OCI-LY1 (cell line): Measurements from ENCODE around the gene FGF3.

Source experiments
- H2AFZ ChIP-seq: fragments of 200-600 bp; sonication (generic), shearing (Covaris generic); 2 replicates; pipeline ENCODE4 v1.6.0; 2014; ENCODE audit warnings: antibody characterized with exemption, mild to moderate bottlenecking, low read length
- H3F3A ChIP-seq: fragments of 200-600 bp; sonication (generic), shearing (Covaris generic); 2 replicates; pipeline ENCODE4 v1.6.0; 2014; ENCODE audit warnings: mild to moderate bottlenecking, antibody characterized with exemption, low read length, moderate library complexity; ENCODE audit not compliant: insufficient read depth
- H3K27ac ChIP-seq: fragments of 200-600 bp; sonication (generic); 2 replicates; pipeline ENCODE4 v1.5.1; 2014; ENCODE audit warnings: low read length, mixed run types, mild to moderate bottlenecking, low read depth; ENCODE audit not compliant: poor library complexity, severe bottlenecking
- H3K27me3 ChIP-seq: fragments of 200-600 bp; sonication (generic); 2 replicates; pipeline ENCODE4 v1.6.0; 2014; ENCODE audit warnings: antibody characterized with exemption, mild to moderate bottlenecking, low read length, moderate library complexity; ENCODE audit not compliant: insufficient read depth
- H3K36me3 ChIP-seq: fragments of 200-600 bp; sonication (generic); 2 replicates; pipeline ENCODE4 v1.6.1; 2014; ENCODE audit warnings: mild to moderate bottlenecking, antibody characterized with exemption, low read length, moderate library complexity, mixed read lengths; ENCODE audit not compliant: insufficient read depth
- H3K4me1 ChIP-seq: fragments of 200-600 bp; sonication (generic); 2 replicates; pipeline ENCODE4 v1.5.1; 2014; ENCODE audit warnings: mild to moderate bottlenecking, low read length, moderate library complexity; ENCODE audit not compliant: insufficient read depth, severe bottlenecking
- H3K4me2 ChIP-seq: fragments of 200-600 bp; sonication (generic), shearing (Covaris generic); 2 replicates; pipeline ENCODE4 v1.6.1; 2014; ENCODE audit warnings: low read length
- H3K4me3 ChIP-seq: fragments of 200-600 bp; sonication (generic); 2 replicates; pipeline ENCODE4 v1.5.1; 2014; ENCODE audit warnings: low read length, low read depth, mild to moderate bottlenecking, mixed read lengths; ENCODE audit not compliant: poor library complexity, severe bottlenecking
- H3K79me2 ChIP-seq: fragments of 200-600 bp; shearing (Covaris generic); 2 replicates; pipeline ENCODE4 v1.6.1; 2016; ENCODE audit warnings: mixed run types, low read length, mixed read lengths; ENCODE audit not compliant: insufficient read depth
- H3K9ac ChIP-seq: fragments of 200-600 bp; sonication (generic), shearing (Covaris generic); 2 replicates; pipeline ENCODE4 v1.6.1; 2014; ENCODE audit warnings: mild to moderate bottlenecking, low read length, mixed read lengths
- H3K9me2 ChIP-seq: fragments of 200-600 bp; sonication (generic), shearing (Covaris generic); 2 replicates; pipeline ENCODE4 v1.6.1; 2014; ENCODE audit warnings: low read depth, mild to moderate bottlenecking, low read length, mixed read lengths
- H3K9me3 ChIP-seq: fragments of 200-600 bp; shearing (Covaris generic); 2 replicates; pipeline ENCODE4 v1.6.1; 2014; ENCODE audit warnings: low read length, mixed read lengths
- H4K20me1 ChIP-seq: fragments of 200-600 bp; sonication (generic), shearing (Covaris generic); 2 replicates; pipeline ENCODE4 v1.6.0; 2016; ENCODE audit warnings: mild to moderate bottlenecking, low read length; ENCODE audit not compliant: insufficient read depth
- CTCF ChIP-seq: fragments of 200-600 bp; sonication (generic), shearing (Covaris generic); IDR thresholded peaks from 2 replicates; pipeline ENCODE4 v1.5.1; 2017; ENCODE audit warnings: mild to moderate bottlenecking, antibody characterized with exemption, low read length, moderate library complexity, mixed read lengths
- EZH2 ChIP-seq: fragments of 200-600 bp; sonication (generic), shearing (Covaris generic); IDR thresholded peaks from 2 replicates; pipeline ENCODE4 v1.8.0; 2017; ENCODE audit warnings: borderline replicate concordance, mixed run types, mild to moderate bottlenecking, antibody characterized with exemption, low read length, moderate library complexity, mixed read lengths

Gene FGF3

GRCh38 chr11:69815973-69816372 lies 3.2 kb downstream of the FGF3 start:
- Histone ChIP-seq H3K9me3 (no peaks in the 10 kb centered on the region), H3K36me3 (no peaks in the 10 kb centered on the region), H2AFZ (no peak overlapping the region), H3K4me2 (no peak overlapping the region), H3K27ac (no peak overlapping the region), H3K27me3 (no peaks in the 10 kb centered on the region), H3K9me2 (no peaks in the 10 kb centered on the region), H3F3A (no peaks in the 10 kb centered on the region), H3K9ac (no peak overlapping the region), H3K79me2 (no peaks in the 10 kb centered on the region), H3K4me1 (no peaks in the 10 kb centered on the region), H4K20me1 (no peaks in the 10 kb centered on the region), H3K4me3 (no peak overlapping the region)
- TF ChIP-seq EZH2 = no peak
- TF ChIP-seq CTCF = no peak

GRCh38 chr11:69814902-69815301 lies 4.3 kb downstream of the FGF3 start:
- Histone ChIP-seq H3K4me1 (no peaks in the 10 kb centered on the region), H3K4me3 (no peak overlapping the region), H3F3A (no peaks in the 10 kb centered on the region), H2AFZ (no peak overlapping the region), H3K27me3 (no peaks in the 10 kb centered on the region), H3K36me3 (no peaks in the 10 kb centered on the region), H3K9me3 (no peaks in the 10 kb centered on the region), H3K27ac (no peak overlapping the region), H3K9ac (no peak overlapping the region), H4K20me1 (no peaks in the 10 kb centered on the region), H3K9me2 (no peaks in the 10 kb centered on the region), H3K4me2 (no peak overlapping the region), H3K79me2 (no peaks in the 10 kb centered on the region)
- TF ChIP-seq EZH2 = no peak
- TF ChIP-seq CTCF = no peak

GRCh38 chr11:69814411-69814810 lies 4.8 kb downstream of the FGF3 start:
- no peaks in the 10 kb centered on the region for H3K9me2 ChIP-seq
- no peaks in the 10 kb centered on the region for H3K27me3 ChIP-seq
- H3K4me3 ChIP-seq = no peak overlapping the region
- H3F3A ChIP-seq = no peaks in the 10 kb centered on the region
- no peak overlapping the region for H3K4me2 ChIP-seq
- no peaks in the 10 kb centered on the region for H3K79me2 ChIP-seq
- no peaks in the 10 kb centered on the region for H3K9me3 ChIP-seq
- H3K9ac ChIP-seq = no peak overlapping the region
- H3K4me1 ChIP-seq = no peaks in the 10 kb centered on the region
- no peaks in the 10 kb centered on the region for H3K36me3 ChIP-seq
- TF ChIP-seq EZH2 = no peak
- TF ChIP-seq CTCF = no peak
- no peaks in the 10 kb centered on the region for H4K20me1 ChIP-seq
- H2AFZ ChIP-seq = no peak overlapping the region
- H3K27ac ChIP-seq = no peak overlapping the region
